Fibroblast of pulmonary artery (primary cell): Measurements from ENCODE around the gene CEP104.
"Not testable (repeated sequence)": the region's sequence is repeated elsewhere in the genome, so short reads cannot be mapped to it uniquely, and the experiment has no call there.

Source experiments
- DNase-seq: peaks from one replicate; pipeline ENCODE4 v3.0.0-alpha.2; 2010; ENCODE audit warnings: low read depth
- H3K4me3 ChIP-seq: replicated peaks from 2 replicates; pipeline ENCODE4 v1.5.1; 2011; ENCODE audit warnings: low read depth, mild to moderate bottlenecking, control low read depth, low read length, moderate library complexity
- CTCF ChIP-seq: IDR thresholded peaks from 2 replicates; pipeline ENCODE4 v1.5.1; 2011; ENCODE audit warnings: mild to moderate bottlenecking, control low read depth, low read length, inconsistent platforms; ENCODE audit errors: missing control alignments

CEP104 gene

DNA sequence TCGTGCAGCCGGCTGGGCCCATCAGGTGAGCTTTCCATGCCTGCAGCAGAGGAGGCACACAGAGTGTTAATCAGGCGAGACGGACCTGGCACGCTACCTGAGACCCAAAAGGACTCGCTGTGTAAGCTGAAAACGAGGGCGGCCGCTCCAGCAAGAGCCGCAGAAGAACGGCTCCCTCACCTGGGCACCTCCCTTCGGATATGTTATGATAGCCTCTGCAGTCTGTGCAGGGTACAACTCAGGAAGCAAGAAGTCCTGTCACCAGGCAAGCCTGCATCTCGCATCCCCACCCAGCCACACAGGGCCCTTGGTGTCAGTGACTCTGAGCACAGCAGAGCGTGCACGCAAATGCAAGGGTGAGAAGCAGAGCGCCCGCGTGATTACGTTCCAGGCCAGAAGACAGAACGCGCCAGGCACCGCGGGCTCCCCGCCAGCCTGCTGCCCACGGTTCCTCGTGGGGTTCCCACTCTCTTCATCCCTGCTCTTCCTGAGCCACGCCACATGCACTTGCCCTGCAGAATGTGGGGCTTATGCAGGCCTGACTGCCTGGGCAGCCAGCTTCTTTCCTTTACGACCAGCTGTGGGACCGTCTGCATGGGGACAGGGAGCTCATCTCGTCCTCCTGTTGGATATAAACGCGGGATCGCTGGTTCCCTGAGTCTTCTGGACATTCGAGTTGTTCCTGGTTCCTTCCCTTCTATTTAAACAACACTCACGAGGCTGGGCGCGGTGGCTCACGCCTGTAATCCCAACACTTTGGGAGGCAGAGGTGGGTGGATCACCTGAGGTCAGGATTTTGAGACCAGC, 40.5 kb downstream of the CEP104 start:
- DNase-seq, result no peak
- no peak overlapping the region for H3K4me3 ChIP-seq
- no peak for TF ChIP-seq CTCF

DNA sequence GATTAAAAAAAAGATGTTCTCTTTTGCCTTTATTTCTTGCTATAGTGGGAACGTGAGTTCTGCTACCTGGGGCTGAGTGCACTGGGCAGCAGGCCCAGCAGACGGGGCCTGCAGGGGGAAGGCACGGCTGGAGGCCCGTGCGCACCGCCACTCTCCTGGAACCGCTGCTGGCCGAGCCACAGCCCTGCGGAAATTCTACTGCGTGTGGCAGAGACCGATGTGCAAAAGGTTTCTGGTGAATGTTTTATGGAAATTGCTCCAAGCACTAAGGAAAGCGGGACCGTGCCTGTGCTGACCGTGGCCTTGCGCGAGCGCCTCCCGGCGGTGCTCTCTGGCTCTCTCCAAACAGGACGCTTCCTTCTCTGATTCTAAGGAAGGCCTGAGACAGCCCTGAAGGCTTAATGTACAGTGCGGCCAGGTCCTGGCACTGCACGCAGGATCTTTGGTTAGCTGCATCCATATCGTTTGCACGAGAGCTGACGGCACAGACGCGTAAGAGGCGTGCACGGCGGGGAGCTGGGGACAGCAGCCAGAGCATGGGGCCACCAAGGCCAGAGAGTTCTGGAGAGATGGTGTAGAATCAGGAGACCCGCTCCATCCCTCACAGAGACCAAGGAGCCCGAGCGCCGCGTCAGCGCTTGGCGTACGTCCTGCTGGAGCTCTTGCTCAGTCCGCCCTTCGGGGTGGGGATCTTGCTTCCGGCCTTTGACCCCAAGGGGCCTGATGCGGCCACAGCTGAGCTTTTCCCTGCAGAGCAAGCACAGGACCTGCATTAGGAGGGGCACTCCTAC, 42.0 kb downstream of the CEP104 start:
- H3K4me3 ChIP-seq, result no peak overlapping the region
- TF ChIP-seq CTCF, result no peak
- DNase-seq, result no peak

DNA sequence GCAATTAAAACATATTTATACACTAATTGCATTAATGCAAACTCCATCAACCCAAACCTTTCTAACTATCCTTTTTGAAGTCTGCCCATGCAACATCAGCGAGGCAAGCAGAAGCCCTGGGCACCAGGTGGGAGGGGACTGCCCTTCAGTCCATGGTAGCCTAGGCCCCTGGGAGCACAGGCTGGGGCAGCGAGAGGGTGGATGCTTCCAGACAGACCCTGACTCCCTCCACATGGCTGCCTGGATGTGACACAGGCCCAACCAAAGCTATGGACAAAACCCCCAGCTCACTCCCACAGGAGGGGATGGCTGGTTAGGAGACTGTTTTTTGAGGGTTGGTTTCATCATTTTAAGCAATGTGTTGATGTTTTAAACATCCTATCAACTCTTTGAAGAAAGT, 42.9 kb downstream of the CEP104 start:
- no peak overlapping the region for H3K4me3 ChIP-seq
- DNase-seq, result no peak
- no peak for TF ChIP-seq CTCF

GRCh38 chr1:3811595-3811911, 45.5 kb downstream of the CEP104 start:
- no peak overlapping the region for H3K4me3 ChIP-seq
- no peak for DNase-seq
- no peak for TF ChIP-seq CTCF

GRCh38 chr1:3810149-3810761, 46.8 kb downstream of the CEP104 start:
- DNase-seq, H3K4me3 ChIP-seq: not testable (repeated sequence)

GRCh38 chr1:3809680-3810079, 47.3 kb downstream of the CEP104 start:
- no peak overlapping the region for H3K4me3 ChIP-seq
- no peak for DNase-seq
- no peak for TF ChIP-seq CTCF

- no peak overlapping the region for H3K4me3 ChIP-seq
- TF ChIP-seq CTCF, result no peak
- DNase-seq, result no peak
These were observed 49.2 kb downstream of the CEP104 start for GRCh38 chr1:3807769-3808168.
